ENCODE results near the gene TPRG1L. TPM values are rescaled to one million over a fixed set of nuclear protein-coding genes. Genes with fewer than 3 reads are reported as not detected.

Gene TPRG1L
- polyA plus RNA-seq, 1 experiment, result 52.1 TPM

- H3K27me3 ChIP-seq (ENCODE audit: control insufficient read depth, insufficient read depth, low read length), result peaks cover 5% of the 10 kb centered on the region
- DNase-seq (ENCODE audit: low read depth), result no peak
- no peak for TF ChIP-seq CTCF (IDR thresholded peaks at IDR 0.05; ENCODE audit: insufficient read depth, low read depth, low read length)
- H3K36me3 ChIP-seq (ENCODE audit: control insufficient read depth, insufficient read depth, low read length), result no peaks in the 10 kb centered on the region
- ChIA-PET POLR2A (no interaction called here), CTCF (interaction anchor here (0.9 kb wide), 1 partner anchor 24 kb away, joined by 3 read pairs; no protein-coding TSS in a partner anchor)
- H3K4me3 ChIP-seq (ENCODE audit: low read depth, low read length), result no peak overlapping the region
These were observed 46.8 kb downstream of the TPRG1L start for GRCh38 chr1:3671371-3672180.

GRCh38 chr1:3672231-3672970, 47.6 kb downstream of the TPRG1L start:
- Histone ChIP-seq H3K4me3 (ENCODE audit: low read depth, low read length) (no peak overlapping the region), H3K36me3 (ENCODE audit: control insufficient read depth, insufficient read depth, low read length) (no peaks in the 10 kb centered on the region), H3K27me3 (ENCODE audit: control insufficient read depth, insufficient read depth, low read length) (peaks cover 5% of the 10 kb centered on the region)
- no peak for DNase-seq (ENCODE audit: low read depth)
- CTCF ChIA-PET, result no interaction called here
- no peak for TF ChIP-seq CTCF (IDR thresholded peaks at IDR 0.05; ENCODE audit: insufficient read depth, low read depth, low read length)
- POLR2A ChIA-PET, result no interaction called here

GRCh38 chr1:3672971-3673361, 48.2 kb downstream of the TPRG1L start:
- TF ChIP-seq CTCF (IDR thresholded peaks at IDR 0.05; ENCODE audit: insufficient read depth, low read depth, low read length), result no peak
- DNase-seq (ENCODE audit: low read depth), result no peak
- Histone ChIP-seq H3K27me3 (ENCODE audit: control insufficient read depth, insufficient read depth, low read length) (peaks cover 2% of the 10 kb centered on the region; the same call in 1 of the 2 replicates), H3K4me3 (ENCODE audit: low read depth, low read length) (no peak overlapping the region), H3K36me3 (ENCODE audit: control insufficient read depth, insufficient read depth, low read length) (no peaks in the 10 kb centered on the region)
- ChIA-PET CTCF (no interaction called here), POLR2A (no interaction called here)

GRCh38 chr1:3673381-3674099, 48.7 kb downstream of the TPRG1L start:
- Histone ChIP-seq H3K4me3 (ENCODE audit: low read depth, low read length) (no peak overlapping the region), H3K27me3 (ENCODE audit: control insufficient read depth, insufficient read depth, low read length) (peaks cover 2% of the 10 kb centered on the region; the same call in 1 of the 2 replicates), H3K36me3 (ENCODE audit: control insufficient read depth, insufficient read depth, low read length) (no peaks in the 10 kb centered on the region)
- ChIA-PET POLR2A (no interaction called here), CTCF (interaction anchor here (0.9 kb wide), 1 partner anchor 51 kb away, joined by 3 read pairs; no protein-coding TSS in a partner anchor)
- no peak for DNase-seq (ENCODE audit: low read depth)
- no peak for TF ChIP-seq CTCF (IDR thresholded peaks at IDR 0.05; ENCODE audit: insufficient read depth, low read depth, low read length)

Data from BJ (cell line).